GM23338 (cell line): ENCODE data around the gene HBA1. TPM values are rescaled to one million over a fixed set of nuclear protein-coding genes. Genes with fewer than 3 reads are reported as not detected.
"Not testable (repeated sequence)": the region's sequence is repeated elsewhere in the genome, so short reads cannot be mapped to it uniquely, and the experiment has no call there.

Source experiments
- ATAC-seq: fragments of 200-7000 bp; cut with Tn5 transposase; 3 replicates; pipeline ENCODE4 v1.9.1; 2020
- DNase-seq: peaks from one replicate; pipeline ENCODE4 v3.0.0-alpha.2; 2015; ENCODE audit warnings: low spot score
- H2AFZ ChIP-seq: fragments of 200-600 bp; sonication (generic); 2 replicates; pipeline ENCODE4 v1.8.0; 2016; ENCODE audit warnings: antibody characterized with exemption, mild to moderate bottlenecking, moderate library complexity
- H3F3A ChIP-seq: fragments of 200-600 bp; sonication (generic); replicated peaks from 2 replicates; pipeline ENCODE4 v1.8.0; 2017; ENCODE audit warnings: antibody characterized with exemption, mixed run types, low read depth
- H3K27ac ChIP-seq: fragments of 200-600 bp; sonication (generic); 2 replicates; pipeline ENCODE4 v1.6.1; 2016; ENCODE audit warnings: low read depth
- H3K27me3 ChIP-seq: fragments of 200-600 bp; sonication (generic); 2 replicates; pipeline ENCODE4 v1.8.0; 2016; ENCODE audit warnings: mild to moderate bottlenecking, mixed run types, moderate library complexity; ENCODE audit not compliant: insufficient read depth
- H3K36me3 ChIP-seq: fragments of 200-600 bp; sonication (generic); 2 replicates; pipeline ENCODE4 v1.8.0; 2016; ENCODE audit warnings: mild to moderate bottlenecking; ENCODE audit not compliant: insufficient read depth
- H3K4me1 ChIP-seq: fragments of 200-600 bp; sonication (generic); 2 replicates; pipeline ENCODE4 v1.8.0; 2016; ENCODE audit warnings: mild to moderate bottlenecking, moderate library complexity; ENCODE audit not compliant: insufficient read depth
- H3K4me2 ChIP-seq: fragments of 200-600 bp; sonication (generic); 2 replicates; pipeline ENCODE4 v1.7.1; 2017; ENCODE audit warnings: mixed run types
- H3K4me3 ChIP-seq: fragments of 200-600 bp; sonication (generic); 2 replicates; pipeline ENCODE4 v1.6.1; 2016; ENCODE audit warnings: mixed run types
- H3K79me2 ChIP-seq: fragments of 200-600 bp; sonication (generic); replicated peaks from 2 replicates; pipeline ENCODE4 v1.8.0; 2017; ENCODE audit warnings: mild to moderate bottlenecking; ENCODE audit not compliant: insufficient read depth
- H3K9me2 ChIP-seq: fragments of 200-600 bp; sonication (generic); 2 replicates; pipeline ENCODE4 v1.8.0; 2017; ENCODE audit not compliant: insufficient read depth
- H4K20me1 ChIP-seq: fragments of 200-600 bp; sonication (generic); replicated peaks from 2 replicates; pipeline ENCODE4 v1.8.0; 2017; ENCODE audit warnings: mild to moderate bottlenecking; ENCODE audit not compliant: insufficient read depth
- H3K27ac Mint-ChIP-seq: 2 replicates; pipeline ENCODE4 v1.8.0; 2020; ENCODE audit warnings: inconsistent platforms, mild to moderate bottlenecking, moderate library complexity, mixed read lengths
- H3K27me3 Mint-ChIP-seq: 3 replicates; pipeline ENCODE4 v1.8.0; 2022; ENCODE audit warnings: low read depth, mild to moderate bottlenecking, moderate library complexity, mixed read lengths, inconsistent platforms; ENCODE audit not compliant: insufficient read depth, poor library complexity
- H3K36me3 Mint-ChIP-seq: 3 replicates; pipeline ENCODE4 v1.8.0; 2021; ENCODE audit warnings: low read depth, mild to moderate bottlenecking, inconsistent platforms, moderate library complexity, mixed read lengths
- H3K4me1 Mint-ChIP-seq: 3 replicates; pipeline ENCODE4 v1.8.0; 2020; ENCODE audit warnings: mild to moderate bottlenecking, inconsistent platforms, mixed read lengths
- H3K4me3 Mint-ChIP-seq: 3 replicates; pipeline ENCODE4 v1.8.0; 2021; ENCODE audit warnings: moderate library complexity, mild to moderate bottlenecking, inconsistent platforms, mixed read lengths
- H3K9me3 Mint-ChIP-seq: 3 replicates; pipeline ENCODE4 v1.8.0; 2020; ENCODE audit warnings: moderate library complexity, mild to moderate bottlenecking, inconsistent platforms, mixed read lengths
- CREB1 ChIP-seq: fragments of 250-450 bp; sonication (Bioruptor Pico); IDR thresholded peaks from 2 replicates; pipeline ENCODE4 v1.5.0; 2020; ENCODE audit warnings: low read depth, mild to moderate bottlenecking, moderate library complexity
- CTCF ChIP-seq, 2 experiments: fragments of 200-600 bp in 1 of 2; sonication (generic) in 1 of 2; conservative IDR thresholded peaks; 2 replicates each; pipeline versions ENCODE4 v1.5.1 to v1.6.1; 2016 to 2017; ENCODE audit warnings: antibody characterized with exemption in 2 of 2, low read depth in 2 of 2, mild to moderate bottlenecking in 2 of 2, moderate library complexity in 1 of 2
- ETS1 ChIP-seq: IDR thresholded peaks from 2 replicates; pipeline ENCODE4 v1.6.1; 2016; ENCODE audit warnings: antibody characterized with exemption
- EZH2 ChIP-seq: fragments of 200-600 bp; sonication (generic); IDR thresholded peaks from one replicate; pipeline ENCODE4 v1.8.0; 2017; ENCODE audit warnings: antibody characterized with exemption, mild to moderate bottlenecking, low read depth; ENCODE audit not compliant: unreplicated experiment
- EZH2phosphoT487 ChIP-seq: fragments of 200-600 bp; sonication (generic); IDR thresholded peaks from one replicate; pipeline ENCODE4 v1.8.1; 2018; ENCODE audit warnings: antibody characterized with exemption; ENCODE audit not compliant: unreplicated experiment
- JUNB ChIP-seq: IDR thresholded peaks from one replicate; pipeline ENCODE4 v1.6.1; 2016; ENCODE audit warnings: antibody characterized with exemption; ENCODE audit not compliant: unreplicated experiment
- NANOG ChIP-seq: IDR thresholded peaks from 2 replicates; pipeline ENCODE4 v1.6.1; 2016; ENCODE audit warnings: antibody characterized with exemption, borderline replicate concordance
- POLR2AphosphoS5 ChIP-seq: IDR thresholded peaks from 2 replicates; pipeline ENCODE4 v1.6.1; 2016; ENCODE audit warnings: antibody characterized with exemption, low read depth
- STAT1 ChIP-seq: IDR thresholded peaks from one replicate; pipeline ENCODE4 v1.6.1; 2016; ENCODE audit warnings: antibody characterized with exemption; ENCODE audit not compliant: unreplicated experiment
- ZNF114 ChIP-seq: fragments of 250-450 bp; sonication (Bioruptor Pico); IDR thresholded peaks from 2 replicates; pipeline ENCODE4 v1.5.0; 2020; ENCODE audit warnings: mild to moderate bottlenecking, moderate library complexity
- ZNF331 ChIP-seq: fragments of 250-450 bp; sonication (Bioruptor Pico); IDR thresholded peaks from 2 replicates; pipeline ENCODE4 v1.5.0; 2020; ENCODE audit warnings: low read depth, mild to moderate bottlenecking, moderate library complexity
- polyA plus RNA-seq: library from polyadenylated mRNA; unstranded; fragments of >200 nt; fragmentation: Nextera tagmentation; extraction: Ambion mirVana; gene quantifications from 2 replicates; pipeline ENCODE4 v1.2.1, GENCODE V29; 2016
- total RNA-seq: library from RNA; depleted of rRNA; stranded (reverse); fragments of >200 nt; shearing (Covaris generic); gene quantifications from 2 replicates; pipeline ENCODE4 v1.2.3, GENCODE V29; 2014

HBA1 gene
- total and polyA plus RNA-seq, 2 experiments from 2014 or later: 6.7 TPM; not detected in 1

GRCh38 chr16:209359-209758, 32.9 kb downstream of the HBA1 start:
- not testable (repeated sequence) for H3K9me2 ChIP-seq, DNase-seq, H3K9me3 Mint-ChIP-seq, H3K27me3 Mint-ChIP-seq, H3K27ac Mint-ChIP-seq, H3K4me2 ChIP-seq, H3K27ac ChIP-seq, H3K4me1 ChIP-seq, H3K4me3 ChIP-seq, H3K4me1 Mint-ChIP-seq, ATAC-seq, H3K27me3 ChIP-seq, H3K4me3 Mint-ChIP-seq, H2AFZ ChIP-seq
- peaks cover 85% of the 10 kb centered on the region for H3K36me3 Mint-ChIP-seq
- Histone ChIP-seq H3K36me3 (peaks cover 78% of the 10 kb centered on the region), H4K20me1 (peaks cover 73% of the 10 kb centered on the region), H3K79me2 (peaks cover 67% of the 10 kb centered on the region), H3F3A (peaks cover 28% of the 10 kb centered on the region)

- H3K36me3 Mint-ChIP-seq: peaks cover 85% of the 10 kb centered on the region
- not testable (repeated sequence) for H3K27me3 Mint-ChIP-seq, H3K27me3 ChIP-seq, H3K4me2 ChIP-seq, DNase-seq, ATAC-seq, H3K27ac Mint-ChIP-seq, H3K4me1 ChIP-seq, H3K9me2 ChIP-seq, H3K27ac ChIP-seq, H3K4me1 Mint-ChIP-seq, H3K4me3 Mint-ChIP-seq, H3K4me3 ChIP-seq, H2AFZ ChIP-seq, H3K9me3 Mint-ChIP-seq
- peaks cover 68% of the 10 kb centered on the region for H3K36me3 ChIP-seq
- H3K79me2 ChIP-seq: peaks cover 90% of the 10 kb centered on the region
- peaks cover 75% of the 10 kb centered on the region for H4K20me1 ChIP-seq
- peaks cover 25% of the 10 kb centered on the region for H3F3A ChIP-seq
Observed at GRCh38 chr16:211631-212180, 35.2 kb downstream of the HBA1 start.

- peaks cover 66% of the 10 kb centered on the region for H4K20me1 ChIP-seq
- peaks cover 1% of the 10 kb centered on the region for H3K27me3 Mint-ChIP-seq
- H3K4me3 ChIP-seq: no peak overlapping the region
- H3K4me3 Mint-ChIP-seq: no peak overlapping the region; the same call in 2 of the 3 replicates
- DNase-seq (no peak), ATAC-seq (no peak)
- no peaks in the 10 kb centered on the region for H3K4me1 Mint-ChIP-seq
- H3K36me3 Mint-ChIP-seq: peaks cover 87% of the 10 kb centered on the region
- H3K4me2 ChIP-seq: no peak overlapping the region
- peaks cover 99% of the 10 kb centered on the region for H3K79me2 ChIP-seq
- H3K4me1 ChIP-seq: no peaks in the 10 kb centered on the region
- peaks cover 66% of the 10 kb centered on the region for H3K36me3 ChIP-seq
- H3K27ac Mint-ChIP-seq: no peak overlapping the region
- H3K9me2 ChIP-seq: no peaks in the 10 kb centered on the region
- H3K27me3 ChIP-seq: no peaks in the 10 kb centered on the region
- peaks cover 23% of the 10 kb centered on the region for H3F3A ChIP-seq
- no peak overlapping the region; the same call in 1 of the 2 replicates for H3K27ac ChIP-seq
- no peak overlapping the region for H2AFZ ChIP-seq
- H3K9me3 Mint-ChIP-seq: no peaks in the 10 kb centered on the region
- TF ChIP-seq STAT1 (no peak), POLR2AphosphoS5 (no peak), ZNF331 (CRISPR knock-in tag) (no peak), JUNB (no peak), ZNF114 (no peak), CTCF (conservative IDR thresholded peaks at IDR 0.05; ENCODE audit: low read depth in 2 of 2) (no peak), ETS1 (no peak), EZH2phosphoT487 (no peak), NANOG (no peak), CREB1 (CRISPR knock-in tag) (no peak), EZH2 (no peak)
Observed at GRCh38 chr16:212999-213398, 36.5 kb downstream of the HBA1 start.
